Stimulated activated CD8-positive, alpha-beta memory T cell treated with anti-CD3 and anti-CD28 coated beads, Interleukin-4, amount 100 ng/mL, for 48 hours (primary cell): ENCODE data around the gene PMFBP1.
"Not testable (repeated sequence)": the region's sequence is repeated elsewhere in the genome, so short reads cannot be mapped to it uniquely, and the experiment has no call there.

Experiments
- DNase-seq: peaks from one replicate; pipeline ENCODE4 v3.0.0-alpha.2; 2020

Gene PMFBP1

GRCh38 chr16:72098936-72099335, 73.0 kb downstream of the PMFBP1 start:
- DNase-seq = no peak

GRCh38 chr16:72094266-72094610, 77.7 kb downstream of the PMFBP1 start:
- DNase-seq = peak; percentile 60

DNA sequence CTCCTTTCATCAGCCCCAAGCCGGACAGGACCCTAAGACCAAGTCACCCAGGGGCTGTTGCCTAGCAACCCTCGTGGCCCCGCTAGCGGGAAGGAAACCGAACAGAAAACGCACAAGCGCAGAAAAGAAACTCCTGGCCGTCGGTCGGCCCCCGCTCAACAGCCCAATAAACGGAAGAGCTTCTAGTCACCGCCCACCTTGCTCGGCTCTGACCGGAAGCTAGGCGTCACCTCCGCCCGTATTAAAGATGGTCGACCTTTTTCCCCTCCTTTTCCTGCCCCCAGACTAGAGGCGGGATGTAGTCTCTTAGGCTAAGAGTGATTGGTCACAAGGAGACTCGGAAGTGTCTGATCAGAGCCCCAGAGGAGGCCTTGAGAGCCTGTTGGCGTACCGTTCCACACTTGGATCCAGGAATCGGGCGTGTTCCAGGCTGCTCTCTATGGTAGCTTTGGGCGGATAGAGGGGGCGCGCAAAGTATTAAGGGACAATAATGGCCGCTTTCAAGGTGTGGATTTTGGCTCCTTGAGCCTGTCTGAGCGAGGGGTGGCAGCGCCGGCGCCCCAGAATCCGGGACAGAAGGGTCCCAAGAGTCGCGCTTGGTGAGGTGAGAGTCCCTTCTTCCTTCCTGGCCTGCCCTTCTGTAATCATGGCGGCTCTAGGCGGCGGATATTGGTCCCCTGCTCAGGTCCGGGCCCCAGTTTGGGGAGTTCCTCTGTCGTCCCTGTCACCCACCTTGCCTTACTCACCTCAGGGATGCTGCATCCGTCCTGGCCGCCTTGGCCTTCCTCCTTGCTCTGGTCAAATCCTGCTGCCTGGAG, 78.3 kb downstream of the PMFBP1 start, which contains the start of the genes DHX38 and TXNL4B:
DHX38 (plus strand) TSS at position 400 of the 818 bp plus-strand sequence. CDS start 2,311 bp downstream, outside the sequence.
TXNL4B (minus strand) TSS at position 173 of the 818 bp plus-strand sequence. CDS start 2,871 bp downstream, outside the sequence.
- DNase-seq = peak; percentile 90

- peak; percentile 28 for DNase-seq
Observed at GRCh38 chr16:72092832-72093447, 79.0 kb downstream of the PMFBP1 start.

- no peak for DNase-seq
Observed at GRCh38 chr16:72091217-72091616, 80.7 kb downstream of the PMFBP1 start.

DNA sequence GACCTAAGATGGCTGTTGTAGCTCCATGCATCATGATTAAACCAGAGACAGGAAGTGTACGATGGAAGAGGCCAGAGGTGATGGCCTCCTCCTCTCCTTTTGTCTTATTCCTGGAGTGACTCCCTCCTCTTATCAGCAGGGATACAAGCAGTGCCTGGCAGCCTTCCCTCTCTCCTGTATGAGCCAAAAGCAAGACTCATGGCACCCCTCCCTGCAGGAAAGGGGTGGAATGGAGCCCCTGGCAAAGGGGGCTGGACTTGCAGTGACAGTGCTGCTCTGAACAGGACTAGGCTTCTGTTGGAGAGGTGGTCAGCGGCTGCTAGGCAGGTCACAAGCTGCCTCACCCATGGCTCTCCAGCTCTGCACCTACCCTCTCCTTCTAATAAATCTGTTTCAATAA, 87.0 kb downstream of the PMFBP1 start:
- DNase-seq = no peak

DNA sequence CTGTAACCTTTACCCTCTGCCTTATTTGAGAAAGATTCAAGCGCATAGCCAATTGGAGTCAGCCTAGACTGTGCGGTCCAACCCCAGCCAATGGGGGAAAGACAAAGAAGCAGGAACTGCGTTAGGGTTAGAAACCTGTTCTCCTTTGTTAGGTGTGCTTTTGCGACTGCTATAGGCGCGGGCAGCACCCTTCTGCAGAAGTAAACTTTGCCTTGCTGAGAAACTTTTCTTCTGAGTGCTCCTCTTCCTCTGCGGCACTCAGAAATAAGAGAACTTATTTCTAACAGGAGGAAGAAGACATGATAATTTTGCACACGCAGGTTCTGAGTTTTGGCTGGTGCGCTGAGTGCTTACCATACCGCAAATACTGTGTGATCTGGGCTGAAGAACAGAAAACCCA, 87.5 kb downstream of the PMFBP1 start:
- no peak for DNase-seq

DNA sequence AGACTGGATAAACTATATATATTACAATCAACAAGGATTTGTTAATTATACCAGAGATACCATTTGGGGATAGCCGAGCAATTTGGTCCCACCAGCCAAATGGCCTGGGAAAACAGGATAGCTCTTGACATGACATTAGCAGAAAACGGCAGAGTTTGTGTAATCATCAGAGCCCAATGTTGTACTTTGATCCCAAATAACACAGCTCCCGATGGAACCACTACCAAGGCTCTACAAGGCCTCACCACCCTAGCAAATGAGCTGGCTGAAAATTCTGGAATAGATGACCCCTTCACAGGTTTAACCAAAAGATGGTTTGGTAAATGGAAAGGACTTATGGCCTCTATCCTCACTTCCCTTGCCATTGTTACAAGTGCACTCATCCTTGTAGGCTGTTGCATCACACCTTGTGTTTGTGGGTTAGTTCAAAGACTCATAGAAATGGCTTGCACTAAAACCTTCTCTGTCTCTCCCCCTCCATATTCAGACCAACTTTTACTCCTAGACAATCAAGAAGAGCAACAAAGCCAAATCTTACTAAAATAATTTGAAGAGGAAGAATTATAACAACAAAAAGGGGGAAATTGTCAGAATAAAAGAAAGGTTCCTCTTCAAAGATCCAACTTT, 88.1 kb downstream of the PMFBP1 start:
- DNase-seq = no peak

- DNase-seq = not testable (repeated sequence)
Observed at GRCh38 chr16:72076991-72077706, 94.8 kb downstream of the PMFBP1 start.

GRCh38 chr16:72075067-72075466, 96.9 kb downstream of the PMFBP1 start:
- DNase-seq = not testable (repeated sequence)

DNA sequence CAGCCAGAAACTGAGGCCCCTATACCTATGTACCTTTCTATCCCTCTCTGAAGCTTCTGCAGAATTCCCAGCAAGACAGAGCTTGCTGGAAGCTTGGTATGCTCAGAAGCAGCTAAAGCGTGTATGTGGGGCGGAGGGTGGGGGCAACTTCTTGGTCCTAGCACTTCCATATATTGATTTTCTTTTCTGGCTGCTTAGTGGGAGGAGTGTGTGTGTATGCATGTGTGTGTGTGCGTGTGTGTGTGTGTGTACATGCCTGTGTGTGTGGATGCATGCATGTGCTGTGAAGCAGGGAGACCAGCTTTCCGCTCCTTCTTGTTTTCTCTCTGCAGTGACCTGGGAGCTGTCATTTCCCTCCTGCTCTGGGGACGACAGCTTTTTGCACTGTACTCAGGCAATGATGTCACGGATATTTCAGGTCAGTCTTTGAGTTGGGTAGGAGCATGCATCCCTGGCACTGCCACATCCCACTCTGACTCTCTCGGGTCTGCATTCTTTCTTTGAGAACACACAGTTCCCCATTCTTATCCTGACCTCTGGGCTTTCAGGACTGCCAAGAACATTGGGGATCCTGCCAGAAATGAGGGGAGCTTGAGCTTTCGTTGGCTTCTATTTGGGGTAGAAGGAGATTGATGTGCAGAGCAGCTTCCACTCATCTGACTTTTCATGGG, 98.3 kb downstream of the PMFBP1 start:
- DNase-seq = no peak

DNA sequence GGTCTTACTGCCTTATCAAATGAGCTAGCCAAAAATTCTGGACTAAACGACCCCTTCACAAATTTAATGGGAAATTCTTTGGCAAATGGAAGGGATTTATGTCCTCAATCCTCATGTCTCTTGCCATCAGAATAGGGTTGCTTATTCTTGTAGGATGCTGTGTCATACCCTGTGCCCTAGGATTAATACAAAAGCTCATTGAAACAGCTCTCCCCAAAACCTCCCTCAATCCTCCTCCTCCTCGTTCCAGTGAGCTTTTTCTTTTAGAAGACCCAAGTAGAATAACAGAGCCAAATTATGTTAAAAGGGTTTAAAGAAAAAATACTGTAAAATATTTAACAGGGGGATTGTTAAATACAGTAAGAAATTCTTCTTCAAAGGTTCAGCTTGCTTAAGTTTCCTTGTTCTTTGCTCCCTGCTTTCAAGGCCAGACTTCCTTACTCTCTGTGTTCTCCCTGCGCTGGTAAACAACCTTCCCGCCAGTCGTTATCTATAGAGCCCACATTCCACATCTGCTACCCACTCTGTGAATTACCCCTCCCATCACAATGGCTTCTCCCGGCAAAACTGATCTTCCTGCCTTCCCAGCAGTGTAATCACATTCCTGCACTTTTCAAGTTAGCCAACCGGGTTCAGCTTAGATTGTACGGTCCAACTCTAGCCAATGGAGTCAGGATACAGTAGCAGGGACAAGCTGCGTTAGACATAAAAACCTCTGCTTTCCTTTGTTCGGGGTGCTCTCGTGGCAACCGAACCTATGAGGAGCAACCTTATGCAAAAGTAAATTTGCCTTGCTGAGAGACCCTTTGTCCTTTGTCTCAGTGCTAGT, 99.2 kb downstream of the PMFBP1 start:
- DNase-seq = no peak
